Esophagus muscularis mucosa (tissue), 4 donors: ENCODE measurements around the gene ASB2. TPM values are rescaled to one million over a fixed set of nuclear protein-coding genes. Genes with fewer than 3 reads are reported as not detected.

Source experiments
- DNase-seq: peaks from one replicate; pipeline ENCODE4 v3.0.0-alpha.2; 2017; ENCODE audit errors: extremely low spot score
- H3K27ac ChIP-seq, 4 donors: fragments of 200-600 bp; sonication (generic); replicated peaks in 1 of 4; 1 replicate in 3 of 4; 2 replicates in 1 of 4; pipeline ENCODE4 v1.5.1; 2016 to 2019; ENCODE audit warnings: mild to moderate bottlenecking in 1 of 4
- H3K27me3 ChIP-seq, 4 donors: fragments of 200-600 bp; sonication (generic); one replicate each; pipeline versions ENCODE4 v1.5.1 to v1.6.0; 2016 to 2019
- H3K36me3 ChIP-seq, 4 donors: fragments of 200-600 bp; sonication (generic); one replicate each; pipeline ENCODE4 v1.5.1; 2016 to 2019
- H3K4me1 ChIP-seq, 4 donors: fragments of 200-600 bp; sonication (generic); one replicate each; pipeline ENCODE4 v1.5.1; 2016 to 2019
- H3K4me3 ChIP-seq, 4 donors: fragments of 200-600 bp; sonication (generic); 1 replicate in 2 of 4; 2 replicates in 2 of 4; pipeline ENCODE4 v1.5.1; 2016 to 2019; ENCODE audit warnings: mild to moderate bottlenecking in 4 of 4, moderate library complexity in 1 of 4
- H3K9me3 ChIP-seq, 4 donors: fragments of 200-600 bp; sonication (generic); 1 replicate in 3 of 4; 2 replicates in 1 of 4; pipeline ENCODE4 v1.5.1; 2016 to 2019
- CTCF ChIP-seq, 3 experiments: fragments of 200-600 bp in 2 of 3; fragments of 450-650 bp in 1 of 3; sonication (generic) in 2 of 3; IDR thresholded peaks; one replicate each; pipeline ENCODE4 v1.5.1; 2017 to 2019; ENCODE audit warnings: antibody characterized with exemption in 3 of 3, mild to moderate bottlenecking in 2 of 3, moderate library complexity in 1 of 3
- EP300 ChIP-seq: sonication (generic); formaldehyde crosslinking; IDR thresholded peaks from one replicate; pipeline ENCODE4 v1.6.1; 2017; ENCODE audit warnings: antibody characterized with exemption
- POLR2A ChIP-seq: fragments of 450-650 bp; IDR thresholded peaks from one replicate; pipeline ENCODE4 v1.6.1; 2017; ENCODE audit warnings: antibody characterized with exemption, moderate library complexity, mild to moderate bottlenecking, low read depth
- POLR2AphosphoS5 ChIP-seq, 2 donors: sonication (generic); formaldehyde crosslinking; IDR thresholded peaks; one replicate each; pipeline ENCODE4 v1.6.1; 2017; ENCODE audit warnings: antibody characterized with exemption in 2 of 2
- whole genome bisulfite sequencing: methylation state at CpG from one replicate; pipeline ENCODE4 v1.1.5; 2018; 5-methylcytosine and 5-hydroxymethylcytosine counted together
- intact Hi-C: fragments of 100-400 bp; cut with DNase I; formaldehyde crosslinking; loops from one replicate; pipeline ENCODE4 v1.15.1; 2023
- total RNA-seq, 4 donors: library from RNA; depleted of rRNA; stranded (reverse); fragments of >200 nt; gene quantifications; one replicate each; pipeline versions ENCODE4 v1.1.0 to v1.2.1, GENCODE V29; 2016

Gene ASB2
- total RNA-seq, 4 donors from 2014 or later = 53.5 to 164 (median 105) TPM

- H3K27ac ChIP-seq = no peak overlapping the region
- no peaks in the 10 kb centered on the region for H3K4me1 ChIP-seq
- TF ChIP-seq POLR2AphosphoS5 (IDR thresholded peaks at IDR 0.05) = no peak
- no peak for TF ChIP-seq CTCF (IDR thresholded peaks at IDR 0.05)
- no peak for TF ChIP-seq POLR2A
- no peak for TF ChIP-seq EP300
- intact Hi-C loops = no loop called here
- H3K4me3 ChIP-seq = no peak overlapping the region
- peaks cover 0 to 7% (median 2%) of the 10 kb centered on the region in 4 donors for H3K9me3 ChIP-seq
- no peaks in the 10 kb centered on the region for H3K36me3 ChIP-seq
- no peaks in the 10 kb centered on the region for H3K27me3 ChIP-seq
- 79% methylated on average over 10 of the region's 14 CpGs for WGBS
- no peak for DNase-seq
Observed at GRCh38 chr14:93915070-93915705, 61.2 kb downstream of the ASB2 start.

GRCh38 chr14:93914278-93914677 is 62.1 kb downstream of the ASB2 start:
- 86% methylated on average over 4 of the region's 4 CpGs for WGBS
- Histone ChIP-seq H3K4me1 (no peaks in the 10 kb centered on the region), H3K27me3 (no peaks in the 10 kb centered on the region), H3K27ac (no peak overlapping the region), H3K36me3 (no peaks in the 10 kb centered on the region), H3K4me3 (no peak overlapping the region), H3K9me3 (peaks cover 0 to 5% (median 2%) of the 10 kb centered on the region in 4 donors)
- no peak for DNase-seq
- TF ChIP-seq EP300 = no peak
- no peak for TF ChIP-seq POLR2AphosphoS5 (IDR thresholded peaks at IDR 0.05)
- no peak for TF ChIP-seq POLR2A
- TF ChIP-seq CTCF (IDR thresholded peaks at IDR 0.05) = no peak
- intact Hi-C loops = no loop called here

- no peak for DNase-seq
- H3K4me3 ChIP-seq = no peak overlapping the region
- TF ChIP-seq POLR2AphosphoS5 (IDR thresholded peaks at IDR 0.05) (no peak), CTCF (IDR thresholded peaks at IDR 0.05) (no peak), POLR2A (no peak), EP300 (no peak)
- intact Hi-C loops = no loop called here
- H3K4me1 ChIP-seq = no peaks in the 10 kb centered on the region
- H3K36me3 ChIP-seq = no peaks in the 10 kb centered on the region
- H3K27me3 ChIP-seq = no peaks in the 10 kb centered on the region
- H3K9me3 ChIP-seq = peaks cover 0 to 5% (median 0%) of the 10 kb centered on the region in 4 donors
- H3K27ac ChIP-seq = no peak overlapping the region
- 68% methylated on average over 3 of the region's 4 CpGs for WGBS
Observed at GRCh38 chr14:93912782-93913181, 63.6 kb downstream of the ASB2 start.

- Histone ChIP-seq H3K27me3 (no peaks in the 10 kb centered on the region), H3K4me1 (no peaks in the 10 kb centered on the region), H3K27ac (no peak overlapping the region), H3K9me3 (peaks cover 0 to 5% (median 0%) of the 10 kb centered on the region in 4 donors), H3K4me3 (no peak overlapping the region), H3K36me3 (no peaks in the 10 kb centered on the region)
- intact Hi-C loops = no loop called here
- DNase-seq = no peak
- no peak for TF ChIP-seq POLR2AphosphoS5 (IDR thresholded peaks at IDR 0.05)
- no peak for TF ChIP-seq POLR2A
- no peak for TF ChIP-seq EP300
- TF ChIP-seq CTCF (IDR thresholded peaks at IDR 0.05) = no peak
- 83% methylated on average over 5 of the region's 5 CpGs for WGBS
Observed at GRCh38 chr14:93911975-93912615, 64.3 kb downstream of the ASB2 start.
